PC-9 (cell line): ENCODE data around the gene FGF9.

Experiments
- CTCF ChIP-seq: fragments of 200-600 bp; sonication (generic); conservative IDR thresholded peaks from 2 replicates; pipeline ENCODE4 v1.6.1; 2017; ENCODE audit warnings: mixed run types, antibody characterized with exemption, mild to moderate bottlenecking, moderate library complexity
- EZH2 ChIP-seq: fragments of 200-600 bp; sonication (generic); IDR thresholded peaks from 2 replicates; pipeline ENCODE4 v1.8.0; 2017; ENCODE audit warnings: antibody characterized with exemption, low read depth

- TF ChIP-seq CTCF (no peak), EZH2 (no peak)
Observed at GRCh38 chr13:21707586-21707985, 36.7 kb downstream of the FGF9 start.
